Dendritic cell treated with granulocyte-macrophage colony-stimulating factor and Interleukin-4, amounts not matched to agents 40 ng/mL and 50 ng/mL, for 4 days (primary cell): ENCODE measurements around the gene RCOR1.

ENCODE experiments used
- H3K27ac Mint-ChIP-seq: one replicate; pipeline ENCODE4 v1.8.0; 2022; ENCODE audit warnings: mild to moderate bottlenecking, mixed read lengths
- H3K27me3 Mint-ChIP-seq: one replicate; pipeline ENCODE4 v1.8.0; 2022; ENCODE audit warnings: mild to moderate bottlenecking, mixed read lengths
- H3K36me3 Mint-ChIP-seq: one replicate; pipeline ENCODE4 v1.8.0; 2022; ENCODE audit warnings: low read depth, mixed read lengths
- H3K4me1 Mint-ChIP-seq: one replicate; pipeline ENCODE4 v1.8.0; 2022; ENCODE audit warnings: low read depth, mixed read lengths
- H3K4me3 Mint-ChIP-seq: one replicate; pipeline ENCODE4 v1.8.0; 2022; ENCODE audit warnings: mild to moderate bottlenecking, moderate library complexity, mixed read lengths
- H3K9me3 Mint-ChIP-seq: one replicate; pipeline ENCODE4 v1.8.0; 2022; ENCODE audit warnings: mixed read lengths
- intact Hi-C: fragments of 100-400 bp; cut with micrococcal nuclease; formaldehyde crosslinking; loops from one replicate; pipeline ENCODE4 v1.15.0; 2022

Gene RCOR1

DNA sequence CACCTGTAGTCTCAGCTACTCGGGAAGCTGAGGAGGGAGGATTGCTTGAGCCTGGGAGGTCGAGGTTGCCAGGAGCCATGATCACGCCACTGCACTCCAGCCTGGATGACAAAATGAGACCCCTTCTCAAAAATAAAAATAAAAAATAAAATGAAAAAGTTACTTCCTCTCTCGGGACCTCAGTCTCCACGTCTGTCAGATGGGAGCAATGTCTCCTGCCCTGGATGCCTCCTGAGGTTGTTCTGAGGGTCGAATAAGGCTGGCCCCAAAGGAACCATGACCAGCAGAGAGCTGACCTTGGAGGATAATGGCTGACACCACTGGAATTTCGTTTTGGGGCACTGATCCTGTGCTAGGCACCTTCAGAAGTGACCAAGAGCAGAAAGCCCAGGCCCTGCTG lies 13.6 kb upstream of the RCOR1 start:
- H3K27me3 Mint-ChIP-seq: peaks cover 11% of the 10 kb centered on the region
- intact Hi-C loops: no loop called here
- no peaks in the 10 kb centered on the region for H3K9me3 Mint-ChIP-seq
- no peak overlapping the region for H3K4me3 Mint-ChIP-seq
- no peaks in the 10 kb centered on the region for H3K36me3 Mint-ChIP-seq
- peaks cover 27% of the 10 kb centered on the region for H3K4me1 Mint-ChIP-seq
- peak overlapping the region; percentile 37 for H3K27ac Mint-ChIP-seq

DNA sequence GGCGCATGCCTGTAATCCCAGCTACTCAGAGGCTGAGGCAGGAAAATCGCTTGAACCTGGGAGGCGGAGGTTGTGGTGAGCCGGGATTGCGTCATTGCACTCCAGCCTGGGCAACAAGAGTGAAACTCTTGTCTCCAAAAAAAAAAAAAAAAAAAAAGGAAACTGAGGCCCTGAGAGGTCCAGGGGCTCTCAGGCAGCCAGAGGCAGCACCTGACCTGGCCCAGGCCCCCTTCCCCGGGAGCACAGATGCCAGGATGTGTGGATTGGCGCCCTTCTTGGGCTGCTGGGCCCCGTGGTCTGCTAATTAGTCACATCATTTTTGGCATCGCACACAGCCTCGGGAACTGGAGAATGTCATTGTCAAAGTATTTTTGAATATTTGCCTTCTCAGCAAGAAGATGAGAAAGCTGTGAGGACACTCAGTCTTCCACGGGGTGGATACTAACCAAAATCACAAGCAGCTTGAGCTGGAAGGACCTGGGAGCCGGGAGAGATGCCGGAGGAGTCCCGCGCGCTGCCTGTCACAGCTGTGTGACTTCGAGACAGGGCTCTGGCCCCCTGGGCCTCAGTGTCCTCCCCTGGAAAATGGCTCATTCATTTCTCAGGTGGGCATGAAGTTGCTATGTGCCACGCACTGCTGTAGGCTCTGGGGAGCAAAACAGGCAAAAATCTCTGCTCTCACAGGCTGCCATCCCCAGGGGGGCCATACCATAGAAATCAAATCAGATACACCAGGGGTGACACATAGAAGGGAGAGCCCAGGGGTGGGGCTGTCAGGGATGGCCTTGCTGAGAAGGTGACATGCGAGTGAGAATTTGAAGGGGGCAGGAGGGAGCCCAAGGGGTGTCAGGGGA lies 12.5 kb upstream of the RCOR1 start:
- intact Hi-C loops: no loop called here
- Mint-ChIP-seq H3K27me3 (peaks cover 8% of the 10 kb centered on the region), H3K4me1 (peaks cover 24% of the 10 kb centered on the region), H3K4me3 (no peak overlapping the region), H3K27ac (peak overlapping the region; percentile 4), H3K9me3 (no peaks in the 10 kb centered on the region), H3K36me3 (no peaks in the 10 kb centered on the region)

DNA sequence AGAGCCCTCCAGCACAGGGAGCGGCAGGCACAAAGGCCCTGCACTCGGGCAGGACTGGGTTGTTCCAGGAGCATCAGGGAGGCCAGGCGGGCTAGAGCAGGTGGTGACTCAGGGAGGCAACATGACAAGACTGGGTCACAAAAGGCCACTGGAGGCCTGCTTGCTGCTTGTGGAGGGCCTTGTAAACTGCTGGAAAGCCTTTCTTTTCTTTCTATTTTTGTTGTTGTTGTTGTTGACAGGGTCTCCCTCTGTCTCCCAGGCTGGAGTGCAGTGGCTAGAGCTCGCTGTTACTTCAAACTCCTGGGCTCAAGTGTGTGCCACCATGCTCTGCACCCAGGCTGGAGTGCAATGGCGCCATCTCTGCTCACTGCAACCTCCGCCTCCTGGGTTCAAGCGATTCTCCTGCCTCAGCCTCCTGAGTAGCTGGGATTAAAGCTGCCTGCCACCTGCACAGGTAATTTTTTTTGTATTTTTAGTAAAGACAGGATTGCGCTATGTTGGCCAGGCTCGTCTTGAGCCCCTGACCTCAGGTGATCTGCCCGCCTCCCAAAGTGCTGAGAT lies 11.8 kb upstream of the RCOR1 start:
- Mint-ChIP-seq H3K36me3 (no peaks in the 10 kb centered on the region), H3K27me3 (peaks cover 6% of the 10 kb centered on the region), H3K4me3 (no peak overlapping the region), H3K9me3 (no peaks in the 10 kb centered on the region), H3K27ac (no peak overlapping the region), H3K4me1 (peaks cover 28% of the 10 kb centered on the region)
- intact Hi-C loops: no loop called here

DNA sequence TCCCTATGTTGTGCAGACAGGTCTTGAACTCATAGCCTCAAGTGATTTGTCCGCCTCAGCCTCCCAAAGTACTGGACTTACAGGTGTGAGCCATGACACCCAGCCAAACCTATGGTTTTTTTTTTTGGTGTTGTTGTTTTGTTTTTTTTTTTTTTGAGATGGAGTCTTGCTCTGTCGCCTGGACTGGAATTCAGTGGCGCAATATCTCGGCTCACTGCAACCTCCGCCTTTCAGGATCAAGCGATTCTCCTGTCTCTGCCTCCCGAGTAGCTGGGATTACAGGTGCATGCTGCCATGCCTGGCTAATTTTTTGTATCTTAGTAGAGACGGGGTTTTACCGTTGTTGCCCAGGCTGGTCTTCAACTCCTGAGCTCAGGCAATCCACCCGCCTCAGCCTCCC lies 11.3 kb upstream of the RCOR1 start:
- Mint-ChIP-seq H3K36me3 (no peaks in the 10 kb centered on the region), H3K4me3 (no peak overlapping the region), H3K9me3 (no peaks in the 10 kb centered on the region), H3K4me1 (peaks cover 29% of the 10 kb centered on the region), H3K27ac (peak overlapping the region; percentile 9), H3K27me3 (peaks cover 6% of the 10 kb centered on the region)
- intact Hi-C loops: no loop called here

DNA sequence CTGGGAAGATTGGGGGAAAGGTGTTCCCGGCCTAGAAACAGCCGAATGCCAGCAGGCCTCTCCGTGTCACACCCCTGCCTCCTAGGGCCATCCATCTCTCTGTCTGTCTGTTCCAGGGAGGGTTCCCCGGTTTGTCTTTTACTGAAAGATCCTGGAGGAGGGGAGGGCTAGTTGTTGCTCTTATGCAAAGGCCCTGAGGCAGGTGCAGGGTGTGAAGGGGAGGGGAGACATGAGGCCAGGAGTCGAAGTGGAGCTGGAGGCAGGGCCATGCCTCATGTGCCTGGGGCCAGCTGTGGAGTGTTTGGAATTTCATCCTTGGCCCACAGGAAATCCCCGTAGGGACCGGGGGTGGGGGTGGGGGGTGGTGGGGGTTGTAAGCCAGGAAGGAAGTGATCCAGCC lies 8.7 kb upstream of the RCOR1 start:
- intact Hi-C loops: no loop called here
- Mint-ChIP-seq H3K4me1 (peaks cover 21% of the 10 kb centered on the region), H3K27me3 (peaks cover 11% of the 10 kb centered on the region), H3K9me3 (no peaks in the 10 kb centered on the region), H3K36me3 (no peaks in the 10 kb centered on the region), H3K4me3 (no peak overlapping the region), H3K27ac (no peak overlapping the region)

DNA sequence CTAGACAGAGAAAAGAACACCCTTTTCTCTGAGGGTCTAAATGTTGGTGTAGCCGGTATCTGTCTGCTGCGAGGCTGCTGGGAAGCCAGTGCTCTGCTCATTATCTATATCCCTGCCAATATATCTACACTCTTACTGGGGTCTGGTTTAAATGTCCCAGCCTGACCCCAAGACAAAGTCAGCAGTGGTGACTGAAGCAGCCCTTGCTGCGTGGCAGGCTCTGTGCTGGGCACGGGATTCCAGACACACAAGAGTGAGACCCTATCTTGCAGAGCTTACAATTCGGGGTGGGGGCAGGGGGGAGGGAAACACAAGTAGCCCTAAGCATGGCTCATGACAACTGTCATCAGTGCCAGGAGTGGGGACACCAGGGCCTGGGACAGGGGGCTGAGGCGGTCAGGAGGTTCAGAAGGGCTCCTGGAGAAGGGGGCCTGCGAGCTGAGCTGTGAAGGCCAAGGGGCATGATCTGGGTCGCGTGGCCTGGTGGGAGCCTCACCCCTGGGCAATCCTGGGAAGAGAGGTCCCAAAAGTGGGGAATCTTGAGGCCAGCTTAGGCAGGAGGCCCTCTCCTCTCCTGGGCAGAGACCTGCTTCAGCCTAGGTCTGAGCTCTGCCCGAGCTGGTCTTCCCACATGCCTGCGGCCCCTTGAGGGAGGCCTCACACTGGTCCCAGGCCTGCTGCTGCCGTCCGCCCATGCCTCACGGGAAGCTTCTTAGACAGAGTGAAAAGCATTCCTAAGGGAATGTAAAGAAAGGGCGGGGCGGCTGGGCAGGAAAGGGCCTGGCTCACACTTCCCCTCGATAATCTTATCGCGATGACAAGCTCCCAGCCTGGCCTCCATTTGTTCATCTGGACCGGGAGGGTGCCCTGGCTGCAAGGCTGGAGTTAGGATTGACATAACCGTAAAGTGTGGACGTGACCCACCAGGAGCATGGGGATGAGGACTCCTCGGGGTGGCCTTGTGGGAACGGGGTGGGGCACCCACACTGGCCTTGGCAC lies 7.3 kb upstream of the RCOR1 start:
- H3K36me3 Mint-ChIP-seq: no peaks in the 10 kb centered on the region
- no peak overlapping the region for H3K4me3 Mint-ChIP-seq
- no peak overlapping the region for H3K27ac Mint-ChIP-seq
- no peaks in the 10 kb centered on the region for H3K9me3 Mint-ChIP-seq
- peaks cover 16% of the 10 kb centered on the region for H3K27me3 Mint-ChIP-seq
- H3K4me1 Mint-ChIP-seq: peaks cover 12% of the 10 kb centered on the region
- intact Hi-C loops: no loop called here

DNA sequence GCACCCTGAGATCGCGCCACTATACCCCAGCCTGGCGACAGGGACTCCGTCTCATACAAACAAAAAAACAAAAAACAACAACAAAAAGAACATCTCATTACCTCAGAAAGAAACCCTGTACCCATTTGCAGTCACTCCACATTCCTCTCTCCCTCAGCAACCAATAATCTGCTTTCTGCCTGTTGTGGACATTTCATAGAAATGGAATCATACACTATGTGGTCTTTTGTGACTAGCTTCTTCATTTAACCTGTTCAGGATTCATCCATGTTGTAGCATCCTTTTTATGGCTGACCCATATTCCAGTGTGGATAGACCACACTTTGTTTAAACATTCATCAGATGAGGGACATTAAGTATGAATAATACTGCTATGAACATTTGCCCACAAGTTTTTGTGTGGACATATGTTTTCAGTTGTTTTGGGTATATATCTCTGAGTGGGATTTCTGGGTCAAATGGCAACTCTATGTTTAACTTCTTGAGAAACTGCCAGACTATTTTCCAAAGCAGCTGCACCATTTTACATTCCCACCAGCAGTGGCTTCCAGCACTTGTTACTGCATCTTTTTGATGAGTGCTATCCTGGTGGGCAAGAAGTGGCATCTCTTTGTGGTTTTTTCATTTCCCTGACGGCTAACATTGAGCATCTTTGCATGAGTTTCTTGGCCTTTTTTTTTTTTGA lies 5.9 kb upstream of the RCOR1 start:
- peaks cover 3% of the 10 kb centered on the region for H3K36me3 Mint-ChIP-seq
- no peak overlapping the region for H3K4me3 Mint-ChIP-seq
- H3K27ac Mint-ChIP-seq: no peak overlapping the region
- H3K27me3 Mint-ChIP-seq: peaks cover 17% of the 10 kb centered on the region
- intact Hi-C loops: no loop called here
- H3K4me1 Mint-ChIP-seq: peaks cover 9% of the 10 kb centered on the region
- no peaks in the 10 kb centered on the region for H3K9me3 Mint-ChIP-seq

DNA sequence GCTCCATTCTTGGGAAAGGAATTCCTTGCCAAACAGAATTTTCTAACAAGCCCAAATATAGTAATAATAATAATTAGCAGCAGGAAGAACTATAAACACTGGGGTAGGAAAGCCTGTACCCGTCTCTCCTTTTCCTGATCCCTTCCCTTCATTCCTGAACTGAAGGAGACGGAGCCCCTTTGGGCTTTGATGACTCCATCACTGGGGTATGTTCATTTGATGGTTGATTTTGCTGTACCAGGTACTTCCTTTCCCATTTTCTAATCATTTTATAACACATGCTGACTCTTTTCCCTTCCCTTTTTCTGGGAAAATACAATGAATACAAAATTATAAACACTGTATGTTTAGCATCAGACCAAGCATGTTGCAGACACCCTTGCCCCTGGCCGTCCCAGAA lies 3.6 kb upstream of the RCOR1 start:
- H3K4me1 Mint-ChIP-seq: peaks cover 14% of the 10 kb centered on the region
- H3K27ac Mint-ChIP-seq: no peak overlapping the region
- H3K27me3 Mint-ChIP-seq: peaks cover 17% of the 10 kb centered on the region
- H3K4me3 Mint-ChIP-seq: no peak overlapping the region
- H3K36me3 Mint-ChIP-seq: peaks cover 13% of the 10 kb centered on the region
- intact Hi-C loops: no loop called here
- no peaks in the 10 kb centered on the region for H3K9me3 Mint-ChIP-seq

DNA sequence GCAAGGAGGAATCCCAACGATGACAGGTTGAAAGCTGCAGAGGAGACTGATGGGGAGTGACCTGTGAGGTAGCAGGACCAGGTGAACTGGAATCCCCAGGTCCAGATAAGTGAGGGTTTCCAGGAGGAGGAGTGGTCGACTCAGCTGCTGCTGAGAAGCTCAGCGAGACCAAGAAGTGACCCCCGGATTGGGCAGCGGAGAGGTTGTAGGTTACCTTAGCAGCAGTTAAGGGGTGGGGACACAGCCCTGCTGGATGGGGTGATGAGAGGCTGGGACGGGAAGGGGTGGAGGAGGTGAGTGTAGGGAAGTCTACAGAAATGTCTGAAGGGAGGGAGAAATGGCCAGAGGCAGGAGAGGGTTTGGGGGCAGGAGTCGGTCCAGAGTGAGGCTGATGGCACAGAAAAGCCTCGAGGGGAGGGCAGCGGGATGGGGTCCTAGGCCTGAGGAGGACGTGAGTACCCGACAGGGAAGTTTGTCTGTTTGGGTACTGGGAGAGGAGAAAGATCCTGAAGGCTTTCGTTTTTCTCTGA lies 2.6 kb upstream of the RCOR1 start:
- Mint-ChIP-seq H3K9me3 (no peaks in the 10 kb centered on the region), H3K4me1 (peaks cover 23% of the 10 kb centered on the region), H3K4me3 (no peak overlapping the region), H3K27me3 (peaks cover 17% of the 10 kb centered on the region), H3K27ac (peak overlapping the region; percentile 56), H3K36me3 (peaks cover 21% of the 10 kb centered on the region)
- intact Hi-C loops: loop anchor here (5.0 kb wide), 4 partner anchors 33 to 187 kb away; partner anchors contain the start of gene TRAF3

DNA sequence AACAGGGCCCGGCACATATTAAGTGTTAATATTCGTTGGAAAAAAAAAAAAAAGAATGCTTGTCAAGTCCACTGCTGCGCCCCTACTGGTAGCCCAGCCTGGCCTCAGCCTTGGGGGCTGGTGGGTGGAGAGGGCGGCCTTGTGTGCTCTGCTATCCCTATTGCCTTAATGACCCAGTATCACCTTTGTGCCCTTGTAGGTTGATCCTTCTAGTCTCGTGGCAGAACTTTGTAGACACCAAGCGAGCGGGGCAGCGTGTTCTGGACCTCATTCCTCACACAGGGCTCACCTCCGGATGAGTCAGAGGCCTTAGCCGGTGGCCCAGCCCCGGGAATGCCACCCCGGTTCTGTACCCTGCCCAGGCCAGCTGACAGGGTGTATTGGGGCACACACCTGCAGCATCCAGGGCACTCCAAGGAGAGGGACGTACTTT lies 1.8 kb upstream of the RCOR1 start:
- Mint-ChIP-seq H3K36me3 (peaks cover 29% of the 10 kb centered on the region), H3K9me3 (no peaks in the 10 kb centered on the region), H3K4me1 (peaks cover 27% of the 10 kb centered on the region), H3K4me3 (no peak overlapping the region), H3K27ac (peak overlapping the region; percentile 98), H3K27me3 (peaks cover 17% of the 10 kb centered on the region)
- intact Hi-C loops: loop anchor here (5.0 kb wide), 4 partner anchors 33 to 187 kb away; partner anchors contain the start of gene TRAF3

DNA sequence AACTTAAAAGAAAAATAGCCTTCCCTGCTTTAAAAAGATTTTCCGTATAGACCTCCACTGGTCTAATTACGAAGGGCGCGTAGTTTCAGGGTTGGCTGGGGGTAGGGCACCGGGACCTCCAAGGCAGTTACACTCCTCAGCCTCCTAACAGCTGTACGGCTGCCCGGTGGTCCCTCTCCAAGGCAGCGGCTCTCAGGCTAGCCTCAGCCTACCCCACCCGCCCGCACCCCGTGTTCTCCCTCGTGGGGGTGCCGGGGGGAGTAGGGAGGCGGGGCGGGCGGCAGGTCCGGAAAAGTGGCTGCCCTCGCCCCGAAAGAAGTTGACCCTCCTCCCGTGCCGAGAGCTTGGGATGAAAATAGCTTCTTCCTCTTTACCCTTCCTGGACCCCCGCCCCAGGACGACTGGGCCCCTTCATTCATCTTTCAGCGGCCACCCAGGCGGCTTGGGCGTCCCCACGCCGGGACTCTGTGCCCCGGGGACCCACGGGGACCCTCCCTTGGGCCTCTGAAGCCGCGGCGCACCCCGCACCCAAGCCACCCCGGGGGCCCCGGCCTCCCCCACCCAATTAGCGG lies 991 bp upstream of the RCOR1 start:
- intact Hi-C loops: loop anchor here (5.0 kb wide), 4 partner anchors 34 to 186 kb away; partner anchors contain the start of gene TRAF3
- Mint-ChIP-seq H3K4me1 (peaks cover 31% of the 10 kb centered on the region), H3K4me3 (peak overlapping the region; percentile 93), H3K9me3 (no peaks in the 10 kb centered on the region), H3K27ac (peak overlapping the region; percentile 98), H3K36me3 (peaks cover 34% of the 10 kb centered on the region), H3K27me3 (peaks cover 14% of the 10 kb centered on the region)

DNA sequence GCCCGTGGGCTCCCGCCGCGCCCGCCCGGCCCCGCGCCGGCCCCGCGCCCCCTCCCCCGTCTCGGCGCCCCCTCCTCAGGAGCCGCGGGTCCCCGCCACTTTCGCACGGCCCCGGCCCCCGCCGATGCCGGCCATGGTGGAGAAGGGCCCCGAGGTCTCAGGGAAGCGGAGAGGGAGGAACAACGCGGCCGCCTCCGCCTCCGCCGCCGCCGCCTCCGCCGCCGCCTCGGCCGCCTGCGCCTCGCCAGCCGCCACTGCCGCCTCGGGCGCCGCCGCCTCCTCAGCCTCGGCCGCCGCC lies 263 bp downstream of the RCOR1 start:
- Mint-ChIP-seq H3K27ac (peak overlapping the region; percentile 91), H3K9me3 (no peaks in the 10 kb centered on the region), H3K4me1 (peaks cover 35% of the 10 kb centered on the region), H3K27me3 (peaks cover 9% of the 10 kb centered on the region), H3K4me3 (peak overlapping the region; percentile 96), H3K36me3 (peaks cover 47% of the 10 kb centered on the region)
- intact Hi-C loops: loop anchor here (2.0 to 5.0 kb wide), 5 partner anchors 35 to 185 kb away; partner anchors contain the start of gene TRAF3
